GM10847 (cell line): ENCODE data around the gene ATXN1.

Experiments used
- POLR2A ChIP-seq: IDR thresholded peaks from 2 replicates; pipeline ENCODE4 v1.6.1; 2011; ENCODE audit not compliant: insufficient read length; ENCODE audit errors: extremely low read depth

The ATXN1 gene

GRCh38 chr6:16625291-16626265 is 135.7 kb downstream of the ATXN1 start:
- no peak for TF ChIP-seq POLR2A

DNA sequence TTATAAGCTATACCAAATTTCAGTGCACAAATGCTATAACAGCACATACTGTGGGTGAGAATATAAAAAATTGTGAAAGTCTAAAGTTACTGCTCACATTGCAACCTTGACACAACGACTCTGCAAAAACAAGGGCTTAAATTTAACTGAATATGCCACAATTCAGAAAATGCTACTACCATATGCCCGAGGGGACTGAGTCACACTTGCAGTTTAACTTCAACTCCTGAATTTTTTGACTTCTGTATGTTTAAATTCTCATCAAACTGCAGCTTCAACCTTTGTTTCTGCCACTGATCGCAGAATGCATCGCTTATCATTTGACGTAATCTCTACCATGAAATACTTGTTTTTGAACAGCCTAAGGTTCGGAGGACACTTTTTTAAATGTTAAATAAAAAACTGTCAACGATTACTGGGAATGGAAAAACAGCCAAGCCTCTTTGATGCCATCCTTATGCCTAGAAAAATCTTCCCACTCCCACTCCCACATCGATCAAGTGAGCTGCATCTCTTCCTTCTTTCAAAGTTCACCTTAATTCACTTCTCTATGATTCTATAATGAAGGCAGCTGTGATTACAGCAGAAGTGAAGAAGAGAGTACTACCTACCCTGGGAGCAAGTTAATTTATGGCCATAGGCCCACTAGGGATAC is 136.5 kb downstream of the ATXN1 start:
- TF ChIP-seq POLR2A: no peak

- TF ChIP-seq POLR2A: no peak
These were observed 137.5 kb downstream of the ATXN1 start for GRCh38 chr6:16623731-16624130.

DNA sequence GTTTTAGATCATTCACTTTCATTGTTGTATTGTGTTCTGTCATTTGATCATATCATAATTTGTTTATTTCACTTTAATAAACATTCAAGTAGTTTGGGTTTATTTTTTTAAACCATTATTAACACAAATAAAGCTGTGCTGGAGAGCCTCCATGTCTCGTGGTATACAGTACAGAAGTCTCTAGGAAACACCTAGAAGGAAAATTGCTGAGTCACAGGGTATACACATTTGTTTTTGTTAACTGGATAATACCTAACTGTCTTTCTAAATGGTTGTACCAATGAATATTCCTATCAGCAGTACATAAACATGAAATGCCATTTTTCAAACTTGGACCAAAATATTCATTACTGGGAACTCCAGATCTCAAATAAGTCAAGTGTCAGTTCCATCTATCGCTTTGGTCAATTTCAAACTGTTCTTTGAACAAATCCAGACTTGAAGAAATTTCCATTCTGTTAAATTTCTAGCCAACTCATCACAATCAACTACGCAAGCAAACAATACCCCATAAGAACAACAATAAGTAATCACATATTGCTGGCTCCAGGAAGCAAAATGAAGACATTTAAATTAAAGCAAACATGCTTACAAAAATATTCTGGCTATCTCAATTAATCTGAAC is 138.1 kb downstream of the ATXN1 start:
- TF ChIP-seq POLR2A: no peak

DNA sequence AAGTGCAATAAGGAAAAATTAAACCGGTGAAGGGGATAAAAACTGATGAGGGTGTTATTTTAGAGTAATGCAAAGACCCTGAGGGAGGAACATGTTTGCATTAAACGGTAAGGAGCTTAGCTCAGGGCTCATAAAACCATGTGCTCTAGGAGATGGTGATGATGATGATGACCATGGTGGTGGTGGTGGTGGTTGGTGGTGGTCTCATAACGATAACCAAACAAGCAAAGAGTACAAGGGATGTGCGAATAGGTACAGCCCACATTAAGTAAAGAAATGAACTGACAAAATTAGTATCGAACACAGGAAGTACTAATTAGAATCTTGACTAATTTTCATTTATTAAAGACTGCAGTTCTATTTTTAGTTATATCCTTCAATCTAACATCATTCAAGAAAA is 139.1 kb downstream of the ATXN1 start:
- TF ChIP-seq POLR2A: no peak

DNA sequence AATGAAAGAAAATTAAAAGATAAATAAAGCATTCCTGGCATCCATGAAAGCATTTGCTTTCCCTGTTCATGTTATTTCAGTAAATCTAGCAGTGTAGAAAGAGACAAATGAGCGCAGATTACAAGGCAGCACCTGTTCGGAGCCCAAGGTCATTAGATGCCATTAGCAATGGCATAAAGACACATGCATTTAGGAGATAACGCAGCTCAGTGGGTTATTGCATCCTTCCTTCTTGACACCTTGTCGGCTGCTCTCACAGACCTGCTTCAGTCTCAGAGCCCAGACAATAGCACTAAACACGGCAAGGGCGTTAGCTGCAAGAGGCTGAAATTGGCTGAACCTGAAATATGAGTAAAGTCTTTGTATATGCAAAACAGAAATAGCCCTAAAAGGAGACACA is 140.3 kb downstream of the ATXN1 start:
- no peak for TF ChIP-seq POLR2A

GRCh38 chr6:16619777-16620176 is 141.5 kb downstream of the ATXN1 start:
- no peak for TF ChIP-seq POLR2A

DNA sequence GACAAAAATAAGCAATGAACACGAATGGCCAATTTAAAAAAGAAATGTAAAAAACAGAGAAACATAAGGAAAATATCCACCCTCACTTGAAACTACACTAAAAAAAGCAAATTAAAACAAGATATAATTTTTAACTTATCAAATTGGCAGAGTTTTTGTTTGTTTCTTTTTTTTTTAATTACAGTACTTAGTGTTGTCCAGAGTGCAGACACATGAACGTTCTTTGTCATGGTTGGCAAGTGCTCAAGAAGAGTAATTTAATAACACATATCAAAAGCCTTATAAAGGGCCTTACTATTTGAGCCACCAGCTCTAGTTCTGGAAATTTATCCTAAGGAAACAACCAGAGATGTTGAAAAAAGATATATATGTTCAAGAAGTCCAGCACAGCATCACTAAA is 142.3 kb downstream of the ATXN1 start:
- TF ChIP-seq POLR2A: no peak

- no peak for TF ChIP-seq POLR2A
These were observed 152.8 kb downstream of the ATXN1 start for GRCh38 chr6:16608444-16608843.

GRCh38 chr6:16602035-16602434 is 159.2 kb downstream of the ATXN1 start:
- no peak for TF ChIP-seq POLR2A

DNA sequence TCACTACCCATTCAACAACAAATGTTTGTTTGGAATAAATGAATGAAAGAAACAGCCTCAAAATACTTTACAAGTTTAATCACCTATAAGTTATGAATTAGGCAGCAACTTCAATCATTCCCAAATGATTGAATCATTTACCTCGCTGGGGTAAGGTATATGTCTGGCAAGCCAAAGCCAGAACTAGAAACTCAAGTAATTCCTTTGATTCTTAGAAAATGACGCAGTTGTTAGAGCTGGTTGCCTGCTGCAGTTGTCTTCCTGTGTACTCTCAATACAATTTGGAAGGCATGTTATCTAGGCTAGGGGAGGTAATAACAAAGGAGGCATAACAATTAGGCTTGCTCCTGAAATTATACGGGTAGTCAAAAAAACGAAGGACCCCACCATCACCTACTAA is 160.6 kb downstream of the ATXN1 start:
- TF ChIP-seq POLR2A: no peak

DNA sequence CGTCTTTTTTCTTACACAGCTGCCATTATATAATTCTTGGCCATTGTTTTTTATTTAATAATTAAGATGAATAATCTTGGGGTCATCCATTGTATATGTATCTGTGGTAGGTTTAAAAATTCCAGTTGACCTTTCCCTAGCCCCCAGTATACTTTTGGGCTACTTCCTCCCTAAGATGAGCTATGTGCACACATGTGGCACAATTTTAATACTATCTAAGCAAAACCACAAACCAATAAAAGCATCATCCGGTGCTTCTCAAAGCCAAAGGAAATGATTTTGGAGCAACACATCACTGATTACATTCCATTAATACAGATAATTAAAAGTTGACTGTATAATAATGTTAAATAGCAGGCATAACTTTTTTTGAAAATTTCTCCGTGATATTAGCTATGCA is 161.2 kb downstream of the ATXN1 start:
- TF ChIP-seq POLR2A: no peak

DNA sequence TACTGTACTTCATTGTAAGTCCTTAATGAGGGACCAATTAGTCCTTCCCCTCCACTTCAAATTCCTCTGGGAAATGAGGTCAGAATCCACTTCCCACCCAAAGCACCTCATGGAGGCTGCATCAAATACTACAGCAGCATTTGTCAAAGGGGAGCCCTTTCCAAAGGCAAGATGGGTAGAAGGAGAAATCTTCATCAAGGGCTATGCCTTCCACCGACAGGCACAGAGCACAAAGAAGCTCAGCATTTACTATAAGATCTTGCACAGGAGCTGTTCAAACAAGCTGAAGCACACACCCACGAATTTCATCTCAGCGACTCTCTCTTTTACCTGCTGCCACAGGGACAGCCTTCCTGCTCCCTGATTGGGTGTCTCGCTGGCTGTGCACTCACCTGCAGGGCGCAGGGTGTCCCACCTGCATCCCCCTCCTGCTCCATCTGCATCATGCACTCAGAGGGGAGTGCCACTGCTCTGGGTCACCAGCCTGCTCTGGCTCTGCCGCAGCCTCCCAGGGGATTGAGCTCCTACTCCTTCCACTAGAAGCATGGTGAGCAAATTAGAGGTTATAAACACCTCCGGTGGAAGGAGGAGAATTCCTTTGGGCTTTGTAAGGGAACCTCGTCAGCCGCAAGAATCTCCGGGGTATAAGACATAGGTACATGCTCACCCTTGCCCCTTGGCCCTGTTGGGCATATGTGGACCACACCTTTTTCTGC is 164.5 kb downstream of the ATXN1 start:
- TF ChIP-seq POLR2A: no peak

- no peak for TF ChIP-seq POLR2A
These were observed 165.6 kb downstream of the ATXN1 start for GRCh38 chr6:16595514-16596120.

GRCh38 chr6:16594849-16595248 is 166.4 kb downstream of the ATXN1 start:
- no peak for TF ChIP-seq POLR2A
